ENCODE data around the gene SYNE4. TPM values are rescaled to one million over a fixed set of nuclear protein-coding genes. Genes with fewer than 3 reads are reported as not detected.
A peak's percentile ranks its signal among the peaks of the same experiment; 100 is the strongest.
"Not testable (repeated sequence)": the region's sequence is repeated elsewhere in the genome, so short reads cannot be mapped to it uniquely, and the experiment has no call there.

SYNE4 gene
- total RNA-seq, 1 experiment from 2014 or later, result 1.4 TPM

- no peak for DNase-seq (ENCODE audit: low read depth)
- in situ Hi-C loops (cut with HindIII; ENCODE audit: low pct_unique_long_range_greater_than_20kb, low sequenced_read_pairs), result no loop called here
Observed at GRCh38 chr19:35966771-35967170, 41.8 kb downstream of the SYNE4 start.

GRCh38 chr19:35963514-35963913, 45.1 kb downstream of the SYNE4 start:
- in situ Hi-C loops (cut with HindIII; ENCODE audit: low pct_unique_long_range_greater_than_20kb, low sequenced_read_pairs), result no loop called here
- DNase-seq (ENCODE audit: low read depth), result peak; percentile 41

DNA sequence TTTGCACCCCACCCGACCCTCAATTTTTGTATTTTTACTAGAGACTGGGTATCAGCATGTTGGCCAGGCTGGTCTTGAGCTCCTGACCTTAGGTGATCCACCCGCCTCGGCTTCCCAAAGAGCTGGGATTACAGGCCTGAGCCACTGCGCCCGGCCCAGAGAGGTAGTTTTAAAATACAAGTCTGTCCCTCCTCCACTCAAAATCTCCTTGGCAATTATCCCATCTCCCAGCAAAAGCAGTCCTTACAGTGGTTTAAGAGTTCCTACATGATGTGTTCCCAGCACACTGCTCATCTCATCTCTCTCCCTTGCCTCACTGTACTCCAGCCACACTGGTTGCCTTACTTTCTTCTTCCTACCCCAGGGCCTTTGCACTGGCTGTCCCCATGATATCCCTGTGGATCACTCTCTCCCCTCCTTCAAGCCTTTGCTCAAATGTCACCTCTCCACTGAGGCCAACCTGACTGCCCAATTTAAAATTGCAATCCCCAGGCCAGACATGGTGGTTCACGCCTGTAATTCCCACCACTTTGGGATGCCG, 48.1 kb downstream of the SYNE4 start:
- in situ Hi-C loops (cut with HindIII; ENCODE audit: low pct_unique_long_range_greater_than_20kb, low sequenced_read_pairs), result no loop called here
- DNase-seq (ENCODE audit: low read depth), result no peak

DNA sequence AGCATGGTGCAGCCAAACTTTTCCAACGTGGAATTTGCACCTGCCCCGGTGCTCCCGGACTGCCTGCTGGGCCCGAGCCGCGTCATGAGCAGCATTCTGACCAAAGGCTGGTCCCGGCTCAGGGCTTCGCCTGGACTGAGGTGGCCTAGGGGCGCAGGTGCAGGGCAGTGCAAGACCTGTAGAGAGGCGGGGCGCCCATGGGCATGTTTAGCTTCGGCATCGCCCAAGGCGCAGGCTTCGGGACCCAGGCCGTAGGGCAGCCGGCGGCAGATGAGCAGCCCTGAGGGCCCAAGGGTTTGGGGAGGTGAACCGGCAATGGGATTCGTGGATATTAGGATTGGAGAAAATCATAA, 48.7 kb downstream of the SYNE4 start:
- no peak for DNase-seq (ENCODE audit: low read depth)
- in situ Hi-C loops (cut with HindIII; ENCODE audit: low pct_unique_long_range_greater_than_20kb, low sequenced_read_pairs), result no loop called here

DNA sequence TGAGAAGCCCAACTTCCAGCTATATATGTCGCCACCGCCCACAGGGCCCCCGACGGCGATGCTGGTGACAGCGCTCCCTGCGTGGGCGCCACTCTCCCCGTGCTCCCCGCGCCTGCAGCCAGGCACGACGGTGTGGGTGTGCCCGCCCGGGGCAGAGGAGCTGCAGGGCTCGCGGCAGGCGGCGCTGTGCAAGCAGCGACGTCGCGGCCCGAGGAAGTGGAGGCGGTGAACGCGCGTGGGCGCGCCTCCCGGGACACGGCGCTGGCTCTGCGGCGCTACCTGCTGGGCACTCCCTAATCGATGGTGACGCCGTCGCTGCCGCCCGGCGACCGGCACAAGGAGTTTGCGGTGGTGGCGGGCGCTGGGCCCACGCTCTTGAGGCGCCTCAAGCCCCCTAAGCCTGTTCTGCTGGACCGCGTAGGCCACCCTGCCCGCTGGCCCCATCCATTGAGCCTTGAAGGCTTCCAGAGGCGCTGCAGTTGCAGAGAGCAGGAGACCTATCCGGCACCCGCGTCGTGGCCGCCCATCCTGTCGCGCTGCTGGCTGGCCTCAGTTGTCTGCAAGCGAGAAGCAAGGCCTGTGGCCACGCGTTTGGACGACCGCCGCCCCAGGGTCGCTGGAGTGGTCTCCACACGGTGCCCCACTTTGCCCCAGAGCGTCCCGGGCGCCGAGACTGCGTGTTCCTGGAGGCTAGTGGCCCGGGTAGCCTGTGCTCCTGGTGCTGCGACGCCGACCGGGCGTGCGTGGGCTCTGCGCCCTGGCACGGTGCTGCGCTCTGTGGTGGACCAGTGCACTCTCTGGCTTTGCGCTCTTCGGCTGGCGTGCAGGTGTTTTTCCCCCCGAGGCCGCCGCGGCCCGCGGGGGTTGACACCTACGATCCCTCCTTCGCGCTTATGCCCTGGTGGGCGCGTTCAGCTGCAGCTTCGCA, 49.3 kb downstream of the SYNE4 start:
- no peak for DNase-seq (ENCODE audit: low read depth)
- in situ Hi-C loops (cut with HindIII; ENCODE audit: low pct_unique_long_range_greater_than_20kb, low sequenced_read_pairs), result no loop called here

GRCh38 chr19:35958660-35959039, 50.0 kb downstream of the SYNE4 start:
- DNase-seq (ENCODE audit: low read depth), result no peak
- in situ Hi-C loops (cut with HindIII; ENCODE audit: low pct_unique_long_range_greater_than_20kb, low sequenced_read_pairs), result no loop called here

DNA sequence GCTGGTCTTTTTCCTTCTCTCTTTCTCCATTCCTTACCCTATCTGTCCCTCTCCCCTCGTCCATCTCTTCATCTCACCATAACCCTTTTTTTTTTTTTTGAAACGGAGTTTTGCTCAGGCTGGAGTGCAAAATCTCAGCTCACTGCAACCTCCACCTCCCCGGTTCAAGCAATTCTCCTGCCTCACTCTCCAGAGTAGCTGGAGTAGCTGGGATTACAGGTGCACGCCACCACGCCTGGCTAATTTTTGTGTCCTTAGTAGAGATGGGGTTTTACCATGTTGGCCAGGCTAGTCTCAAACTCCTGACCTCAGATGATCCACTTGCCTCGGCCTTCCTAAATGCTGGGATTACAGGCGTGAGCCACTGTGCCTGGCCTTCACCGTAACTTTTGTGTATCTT, 51.2 kb downstream of the SYNE4 start:
- DNase-seq (ENCODE audit: low read depth); in situ Hi-C loops (cut with HindIII; ENCODE audit: low pct_unique_long_range_greater_than_20kb, low sequenced_read_pairs): not testable (repeated sequence)

- DNase-seq (ENCODE audit: low read depth), result no peak
- in situ Hi-C loops (cut with HindIII; ENCODE audit: low pct_unique_long_range_greater_than_20kb, low sequenced_read_pairs), result no loop called here
Observed at GRCh38 chr19:35955881-35956634, 52.6 kb downstream of the SYNE4 start.

Other genes with a start within 250 kb of the SYNE4 start
- gene ARHGAP33, start 233.2 kb downstream of the SYNE4 start, total RNA-seq (2014; rRNA removed; shearing (Covaris generic); ENCODE audit: low replicate concordance), result 2.2 and 3.5 TPM in 2 replicates
- 0.17 TPM in 1 of 2 replicates, not detected in the other for gene PRODH2, start 196.0 kb downstream of the SYNE4 start, total RNA-seq (2014; rRNA removed; shearing (Covaris generic); ENCODE audit: low replicate concordance)
- gene NPHS1, start 156.3 kb downstream of the SYNE4 start, total RNA-seq (2014; rRNA removed; shearing (Covaris generic); ENCODE audit: low replicate concordance), result 0.41 and 0.88 TPM in 2 replicates
- not detected in 2 replicates for gene KIRREL2, start 151.9 kb downstream of the SYNE4 start, total RNA-seq (2014; rRNA removed; shearing (Covaris generic); ENCODE audit: low replicate concordance)
- 53.9 and 58.7 TPM in 2 replicates for gene APLP1, start 140.2 kb downstream of the SYNE4 start, total RNA-seq (2014; rRNA removed; shearing (Covaris generic); ENCODE audit: low replicate concordance)
- 4.8 and 5.8 TPM in 2 replicates for gene NFKBID, start 108.3 kb downstream of the SYNE4 start, total RNA-seq (2014; rRNA removed; shearing (Covaris generic); ENCODE audit: low replicate concordance)
- gene HCST, start 106.3 kb downstream of the SYNE4 start, total RNA-seq (2014; rRNA removed; shearing (Covaris generic); ENCODE audit: low replicate concordance), result 0.88 TPM in 1 of 2 replicates, not detected in the other
- gene TYROBP, start 100.5 kb downstream of the SYNE4 start, total RNA-seq (2014; rRNA removed; shearing (Covaris generic); ENCODE audit: low replicate concordance), result not detected in 2 replicates
- 4.4 and 9.7 TPM in 2 replicates for gene LRFN3, start 72.4 kb downstream of the SYNE4 start, total RNA-seq (2014; rRNA removed; shearing (Covaris generic); ENCODE audit: low replicate concordance)
- 54.3 and 64.8 TPM in 2 replicates for gene SDHAF1, start 13.6 kb downstream of the SYNE4 start, total RNA-seq (2014; rRNA removed; shearing (Covaris generic); ENCODE audit: low replicate concordance)
- gene ALKBH6, start 5.4 kb upstream of the SYNE4 start, total RNA-seq (2014; rRNA removed; shearing (Covaris generic); ENCODE audit: low replicate concordance), result 41.7 and 47.3 TPM in 2 replicates
- gene CLIP3, start 24.1 kb upstream of the SYNE4 start, total RNA-seq (2014; rRNA removed; shearing (Covaris generic); ENCODE audit: low replicate concordance), result 1.1 and 2.3 TPM in 2 replicates
- gene THAP8, start 45.5 kb upstream of the SYNE4 start, total RNA-seq (2014; rRNA removed; shearing (Covaris generic); ENCODE audit: low replicate concordance), result 3.6 and 11.7 TPM in 2 replicates
- gene WDR62, start 46.1 kb upstream of the SYNE4 start, total RNA-seq (2014; rRNA removed; shearing (Covaris generic); ENCODE audit: low replicate concordance), result 8.5 and 10.3 TPM in 2 replicates
- not detected in 2 replicates for gene OVOL3, start 102.3 kb upstream of the SYNE4 start, total RNA-seq (2014; rRNA removed; shearing (Covaris generic); ENCODE audit: low replicate concordance)
- 110 and 136 TPM in 2 replicates for gene POLR2I, start 106.1 kb upstream of the SYNE4 start, total RNA-seq (2014; rRNA removed; shearing (Covaris generic); ENCODE audit: low replicate concordance)
- gene TBCB, start 106.7 kb upstream of the SYNE4 start, total RNA-seq (2014; rRNA removed; shearing (Covaris generic); ENCODE audit: low replicate concordance), result 369 and 423 TPM in 2 replicates
- gene CAPNS1, start 131.3 kb upstream of the SYNE4 start, total RNA-seq (2014; rRNA removed; shearing (Covaris generic); ENCODE audit: low replicate concordance), result 218 and 288 TPM in 2 replicates
- gene COX7A1, start 143.6 kb upstream of the SYNE4 start, total RNA-seq (2014; rRNA removed; shearing (Covaris generic); ENCODE audit: low replicate concordance), result not detected in 2 replicates
- gene ZNF565, start 205.9 kb upstream of the SYNE4 start, total RNA-seq (2014; rRNA removed; shearing (Covaris generic); ENCODE audit: low replicate concordance), result 1.6 and 2.0 TPM in 2 replicates
- gene ZNF146, start 206.3 kb upstream of the SYNE4 start, total RNA-seq (2014; rRNA removed; shearing (Covaris generic); ENCODE audit: low replicate concordance), result 31.7 and 38.0 TPM in 2 replicates